H9 (cell line): Measurements from ENCODE around the gene MFRP. TPM values are rescaled to one million over a fixed set of nuclear protein-coding genes. Genes with fewer than 3 reads are reported as not detected.

Experiments
- DNase-seq: peaks from one replicate; pipeline ENCODE4 v3.0.0-alpha.2; 2017
- H2AFZ ChIP-seq: one replicate; pipeline ENCODE4 v1.6.1; 2013; ENCODE audit warnings: mild to moderate bottlenecking, low read length, control low read depth, moderate library complexity
- H2AK5ac ChIP-seq: 2 replicates; pipeline ENCODE4 v1.6.1; 2013; ENCODE audit warnings: low read length, control low read depth, mixed read lengths; ENCODE audit not compliant: insufficient read length
- H2BK120ac ChIP-seq: one replicate; pipeline ENCODE4 v1.6.1; 2013; ENCODE audit warnings: low read depth, mild to moderate bottlenecking, low read length, control low read depth, inconsistent platforms; ENCODE audit not compliant: poor library complexity, severe bottlenecking
- H2BK12ac ChIP-seq: 2 replicates; pipeline ENCODE4 v1.6.1; 2013; ENCODE audit warnings: low read length, control low read depth, mixed read lengths, low read depth; ENCODE audit not compliant: insufficient read length
- H2BK15ac ChIP-seq: 2 replicates; pipeline ENCODE4 v1.6.1; 2013; ENCODE audit warnings: low read depth, low read length, control low read depth
- H2BK20ac ChIP-seq: one replicate; pipeline ENCODE4 v1.6.1; 2013; ENCODE audit warnings: low read depth, mild to moderate bottlenecking, low read length, control low read depth, inconsistent platforms; ENCODE audit not compliant: poor library complexity, severe bottlenecking
- H2BK5ac ChIP-seq: 2 replicates; pipeline ENCODE4 v1.6.1; 2013; ENCODE audit warnings: low read length, control low read depth, mixed read lengths; ENCODE audit not compliant: insufficient read length
- H3K14ac ChIP-seq: 2 replicates; pipeline ENCODE4 v1.6.1; 2013; ENCODE audit warnings: low read length, control low read depth; ENCODE audit not compliant: insufficient read depth
- H3K18ac ChIP-seq: 2 replicates; pipeline ENCODE4 v1.6.1; 2013; ENCODE audit warnings: low read depth, mild to moderate bottlenecking, mixed read lengths, low read length, control low read depth; ENCODE audit not compliant: insufficient read length
- H3K23ac ChIP-seq: 2 replicates; pipeline ENCODE4 v1.6.1; 2013; ENCODE audit warnings: low read length, control low read depth, mixed read lengths, low read depth; ENCODE audit not compliant: insufficient read length
- H3K23me2 ChIP-seq: 2 replicates; pipeline ENCODE4 v1.6.1; 2013; ENCODE audit warnings: low read depth, mild to moderate bottlenecking, mixed read lengths, low read length, control low read depth; ENCODE audit not compliant: insufficient read length, poor library complexity, severe bottlenecking
- H3K27ac ChIP-seq: 2 replicates; pipeline ENCODE4 v1.5.1; 2013; ENCODE audit warnings: low read length, control low read depth, mixed read lengths, low read depth; ENCODE audit not compliant: insufficient read length
- H3K27me3 ChIP-seq: 2 replicates; pipeline ENCODE4 v1.6.1; 2013; ENCODE audit warnings: low read length, control low read depth, inconsistent platforms; ENCODE audit not compliant: insufficient read depth
- H3K4ac ChIP-seq: 2 replicates; pipeline ENCODE4 v1.6.1; 2013; ENCODE audit warnings: low read depth, mild to moderate bottlenecking, control low read depth, inconsistent platforms, low read length, moderate library complexity
- H3K4me1 ChIP-seq: 2 replicates; pipeline ENCODE4 v1.6.1; 2013; ENCODE audit warnings: low read length, control low read depth, inconsistent platforms; ENCODE audit not compliant: insufficient read depth
- H3K4me2 ChIP-seq: 2 replicates; pipeline ENCODE4 v1.6.1; 2013; ENCODE audit warnings: low read length, control low read depth, mixed read lengths; ENCODE audit not compliant: insufficient read length, insufficient read depth
- H3K56ac ChIP-seq: 2 replicates; pipeline ENCODE4 v1.6.1; 2013; ENCODE audit warnings: low read depth, mild to moderate bottlenecking, mixed read lengths, low read length, control low read depth; ENCODE audit not compliant: insufficient read length
- H3K79me1 ChIP-seq: 2 replicates; pipeline ENCODE4 v1.6.1; 2013; ENCODE audit warnings: low read depth, mild to moderate bottlenecking, moderate library complexity, low read length, control low read depth, inconsistent platforms; ENCODE audit not compliant: insufficient read depth, poor library complexity, severe bottlenecking
- H3K79me2 ChIP-seq: 2 replicates; pipeline ENCODE4 v1.6.1; 2013; ENCODE audit warnings: low read length, control low read depth, inconsistent platforms; ENCODE audit not compliant: insufficient read depth
- H3K9ac ChIP-seq: 2 replicates; pipeline ENCODE4 v1.6.1; 2013; ENCODE audit warnings: low read length, control low read depth, mixed read lengths; ENCODE audit not compliant: insufficient read length; ENCODE audit errors: extremely low read depth
- H3K9me3 ChIP-seq: one replicate; pipeline ENCODE4 v1.6.1; 2013; ENCODE audit warnings: low read depth, low read length, inconsistent platforms; ENCODE audit not compliant: control insufficient read depth
- H3T11ph ChIP-seq: one replicate; pipeline ENCODE4 v1.6.1; 2013; ENCODE audit warnings: mild to moderate bottlenecking, low read length, control low read depth, inconsistent platforms
- H4K20me1 ChIP-seq: one replicate; pipeline ENCODE4 v1.6.1; 2013; ENCODE audit not compliant: control insufficient read depth, insufficient read length, insufficient read depth
- H4K5ac ChIP-seq: 2 replicates; pipeline ENCODE4 v1.6.1; 2013; ENCODE audit warnings: low read depth, mild to moderate bottlenecking, mixed read lengths, low read length, control low read depth; ENCODE audit not compliant: insufficient read length
- H4K8ac ChIP-seq: replicated peaks from 2 replicates; pipeline ENCODE4 v1.6.1; 2013; ENCODE audit warnings: low read length, control low read depth, mixed read lengths, low read depth; ENCODE audit not compliant: insufficient read length
- H4K91ac ChIP-seq: 2 replicates; pipeline ENCODE4 v1.6.1; 2013; ENCODE audit warnings: low read depth, mild to moderate bottlenecking, moderate library complexity, mixed read lengths, low read length, control low read depth; ENCODE audit not compliant: insufficient read length
- H3K27ac Mint-ChIP-seq, 3 experiments: 2 replicates in 2 of 3; 3 replicates in 1 of 3; pipeline ENCODE4 v1.8.0; 2020 to 2021; ENCODE audit warnings: mixed read lengths in 3 of 3, mild to moderate bottlenecking in 1 of 3, moderate library complexity in 1 of 3
- H3K27me3 Mint-ChIP-seq: 2 replicates; pipeline ENCODE4 v1.8.0; 2021; ENCODE audit warnings: low read depth, mild to moderate bottlenecking, moderate library complexity, mixed read lengths
- H3K36me3 Mint-ChIP-seq, 3 experiments: 2 replicates in 2 of 3; 3 replicates in 1 of 3; pipeline ENCODE4 v1.8.0; 2020 to 2021; ENCODE audit warnings: low read depth in 3 of 3, mixed read lengths in 3 of 3; ENCODE audit not compliant: insufficient read depth in 1 of 3
- H3K4me1 Mint-ChIP-seq, 2 experiments: 2 replicates each; pipeline ENCODE4 v1.8.0; 2020; ENCODE audit warnings: mixed read lengths in 2 of 2
- H3K4me3 Mint-ChIP-seq, 2 experiments: 2 replicates in 1 of 2; 3 replicates in 1 of 2; pipeline ENCODE4 v1.8.0; 2020 to 2021; ENCODE audit warnings: mild to moderate bottlenecking in 2 of 2, mixed read lengths in 2 of 2, moderate library complexity in 1 of 2
- H3K9me3 Mint-ChIP-seq, 2 experiments: 2 replicates in 1 of 2; 3 replicates in 1 of 2; pipeline ENCODE4 v1.8.0; 2020; ENCODE audit warnings: mild to moderate bottlenecking in 2 of 2, mixed read lengths in 2 of 2, moderate library complexity in 1 of 2
- WGBS: extraction: QIAGEN DNeasy Blood & Tissue Kit; methylation state at CpG from one replicate; pipeline ENCODE4 v1.1.7; 2013; ENCODE audit warnings: missing lambda C conversion rate, low lambda C conversion rate, mixed read lengths; ENCODE audit not compliant: insufficient read length; ENCODE audit errors: extremely low coverage; 5-methylcytosine and 5-hydroxymethylcytosine counted together
- total RNA-seq: library from RNA; stranded (reverse); gene quantifications from 2 replicates; pipeline ENCODE4 v1.2.1, GENCODE V29; 2021
- TF ChIP-seq, protein P1 (sequence below): fragments of 200-600 bp; sonication (generic); conservative IDR thresholded peaks from 3 replicates; pipeline ENCODE4 v1.8.0; 2021; ENCODE audit warnings: antibody characterized with exemption, mild to moderate bottlenecking

Gene MFRP
- total RNA-seq, 1 experiment from 2014 or later: not detected

DNA sequence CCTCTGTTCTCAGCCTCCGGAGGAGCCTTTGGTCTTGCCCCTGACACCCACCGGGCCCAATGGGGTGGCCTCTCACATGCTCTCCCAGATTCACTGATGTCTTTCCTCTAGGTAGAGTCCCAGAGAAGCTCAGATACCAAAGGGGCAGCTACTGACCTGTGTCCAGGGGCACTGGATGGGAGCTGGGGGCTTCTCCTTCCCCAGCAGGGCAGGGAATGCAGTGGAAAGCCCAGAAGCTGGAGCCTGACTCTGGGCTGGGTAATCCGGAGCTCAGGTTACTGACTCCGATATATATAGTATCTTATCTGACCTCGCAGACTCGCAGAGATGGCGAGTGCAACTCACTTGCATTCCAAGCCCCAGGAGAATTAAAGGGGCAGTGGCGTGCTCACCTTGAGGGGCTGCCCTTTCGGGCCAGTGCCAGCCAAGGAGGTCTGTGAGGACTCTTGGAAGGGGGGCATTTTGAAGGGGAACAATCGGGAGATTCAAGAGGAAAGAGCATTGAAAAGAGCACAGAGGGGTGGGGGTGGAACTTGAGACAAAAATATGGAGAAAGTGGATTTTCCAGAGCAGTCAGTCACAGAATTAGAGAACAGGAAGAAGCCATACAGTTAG lies 32.5 kb upstream of the MFRP start:
- H3K4me1 ChIP-seq: peaks cover 3% of the 10 kb centered on the region; the same call in 1 of the 2 replicates
- no CpG with 5 or more reads among the region's 10 CpGs for WGBS
- H3K27ac Mint-ChIP-seq: peak overlapping the region in 2 of 3 experiments; percentile 89 to 96; a peak in 4 of 7 replicates

More for the DNA sequence above, 32.5 kb upstream of the MFRP start:
- H4K5ac ChIP-seq: no peak overlapping the region
- H3K9ac ChIP-seq: no peak overlapping the region
- Mint-ChIP-seq H3K27me3 (peaks cover 15% of the 10 kb centered on the region), H3K36me3 (0 out of 7 replicates have a peak, but pooled peaks cover 0 to 3% (median 0%) of the 10 kb centered on the region in 3 experiments), H3K4me3 (peak overlapping the region; percentile 51 to 63; a peak in 4 of 5 replicates), H3K4me1 (peaks cover 58 to 67% of the 10 kb centered on the region in 2 experiments), H3K9me3 (no peaks in the 10 kb centered on the region; a peak in 1 of 5 replicates)
- no peaks in the 10 kb centered on the region for H4K20me1 ChIP-seq
- no peak for DNase-seq
- H3K9me3 ChIP-seq: no peaks in the 10 kb centered on the region
- H3K27me3 ChIP-seq: peaks cover 3% of the 10 kb centered on the region; the same call in 1 of the 2 replicates
- H3K79me1 ChIP-seq: no peaks in the 10 kb centered on the region
- H2AFZ ChIP-seq: no peak overlapping the region
- TF ChIP-seq, protein P1, sequence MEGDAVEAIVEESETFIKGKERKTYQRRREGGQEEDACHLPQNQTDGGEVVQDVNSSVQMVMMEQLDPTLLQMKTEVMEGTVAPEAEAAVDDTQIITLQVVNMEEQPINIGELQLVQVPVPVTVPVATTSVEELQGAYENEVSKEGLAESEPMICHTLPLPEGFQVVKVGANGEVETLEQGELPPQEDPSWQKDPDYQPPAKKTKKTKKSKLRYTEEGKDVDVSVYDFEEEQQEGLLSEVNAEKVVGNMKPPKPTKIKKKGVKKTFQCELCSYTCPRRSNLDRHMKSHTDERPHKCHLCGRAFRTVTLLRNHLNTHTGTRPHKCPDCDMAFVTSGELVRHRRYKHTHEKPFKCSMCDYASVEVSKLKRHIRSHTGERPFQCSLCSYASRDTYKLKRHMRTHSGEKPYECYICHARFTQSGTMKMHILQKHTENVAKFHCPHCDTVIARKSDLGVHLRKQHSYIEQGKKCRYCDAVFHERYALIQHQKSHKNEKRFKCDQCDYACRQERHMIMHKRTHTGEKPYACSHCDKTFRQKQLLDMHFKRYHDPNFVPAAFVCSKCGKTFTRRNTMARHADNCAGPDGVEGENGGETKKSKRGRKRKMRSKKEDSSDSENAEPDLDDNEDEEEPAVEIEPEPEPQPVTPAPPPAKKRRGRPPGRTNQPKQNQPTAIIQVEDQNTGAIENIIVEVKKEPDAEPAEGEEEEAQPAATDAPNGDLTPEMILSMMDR: no peak
- H3K23me2 ChIP-seq: peaks cover 15% of the 10 kb centered on the region
- H2BK20ac ChIP-seq: no peak overlapping the region
- no peak overlapping the region for H2BK15ac ChIP-seq
- no peak overlapping the region for H2BK120ac ChIP-seq
- no peak overlapping the region for H3K18ac ChIP-seq
- H4K91ac ChIP-seq: no peak overlapping the region
- H3K14ac ChIP-seq: no peak overlapping the region
- no peak overlapping the region for H3K4me2 ChIP-seq
- no peak overlapping the region for H3T11ph ChIP-seq
- H3K56ac ChIP-seq: no peak overlapping the region
- H3K27ac ChIP-seq: no peak overlapping the region
- no peak overlapping the region for H2BK5ac ChIP-seq
- no peak overlapping the region for H3K4ac ChIP-seq
- H3K23ac ChIP-seq: no peak overlapping the region
- no peak overlapping the region for H2BK12ac ChIP-seq
- no peak overlapping the region for H2AK5ac ChIP-seq
- no peaks in the 10 kb centered on the region for H3K79me2 ChIP-seq
- H4K8ac ChIP-seq: no peak overlapping the region
